Activated CD4-positive, CD25-positive, alpha-beta regulatory T cell treated with anti-CD3 and anti-CD28 coated beads, Interleukin-2, amount 50 U/mL, for 16 hours (primary cell): Measurements from ENCODE around the gene OXCT2.
"Not testable (repeated sequence)": the region's sequence is repeated elsewhere in the genome, so short reads cannot be mapped to it uniquely, and the experiment has no call there.

Source experiments
- DNase-seq: peaks from one replicate; pipeline ENCODE4 v3.0.0-alpha.2; 2020; ENCODE audit warnings: low read depth, low spot score

Gene OXCT2

DNA sequence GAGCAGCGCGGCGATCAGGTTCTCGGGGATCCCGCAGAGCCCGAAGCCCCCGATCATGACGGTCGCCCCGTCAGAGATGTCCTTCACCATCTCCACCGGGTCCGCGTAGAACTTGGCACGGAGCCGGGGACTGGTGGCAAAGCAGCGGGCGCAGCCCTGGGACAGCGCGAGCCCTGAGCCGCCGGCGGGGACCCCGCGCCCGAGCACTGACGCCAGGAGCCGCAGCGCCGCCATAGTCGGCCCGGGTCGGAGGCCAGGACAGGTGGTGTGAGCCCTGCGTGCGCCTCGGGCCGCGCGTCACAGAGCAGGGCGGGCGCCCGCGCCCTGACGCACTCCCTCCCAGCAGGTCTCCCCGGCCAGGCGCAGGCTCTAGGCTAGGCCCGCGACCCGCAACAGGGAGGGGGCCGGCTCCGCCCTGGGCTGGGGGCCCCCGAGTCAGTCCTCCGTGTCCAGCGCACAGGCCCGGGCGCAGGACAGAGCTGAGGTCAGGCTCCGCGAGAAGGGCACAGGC lies at the start of gene OXCT2:
OXCT2 (minus strand) TSS at position 327 of the 511 bp plus-strand sequence; CDS start at position 234, 93 bp downstream.
- DNase-seq = not testable (repeated sequence)

DNA sequence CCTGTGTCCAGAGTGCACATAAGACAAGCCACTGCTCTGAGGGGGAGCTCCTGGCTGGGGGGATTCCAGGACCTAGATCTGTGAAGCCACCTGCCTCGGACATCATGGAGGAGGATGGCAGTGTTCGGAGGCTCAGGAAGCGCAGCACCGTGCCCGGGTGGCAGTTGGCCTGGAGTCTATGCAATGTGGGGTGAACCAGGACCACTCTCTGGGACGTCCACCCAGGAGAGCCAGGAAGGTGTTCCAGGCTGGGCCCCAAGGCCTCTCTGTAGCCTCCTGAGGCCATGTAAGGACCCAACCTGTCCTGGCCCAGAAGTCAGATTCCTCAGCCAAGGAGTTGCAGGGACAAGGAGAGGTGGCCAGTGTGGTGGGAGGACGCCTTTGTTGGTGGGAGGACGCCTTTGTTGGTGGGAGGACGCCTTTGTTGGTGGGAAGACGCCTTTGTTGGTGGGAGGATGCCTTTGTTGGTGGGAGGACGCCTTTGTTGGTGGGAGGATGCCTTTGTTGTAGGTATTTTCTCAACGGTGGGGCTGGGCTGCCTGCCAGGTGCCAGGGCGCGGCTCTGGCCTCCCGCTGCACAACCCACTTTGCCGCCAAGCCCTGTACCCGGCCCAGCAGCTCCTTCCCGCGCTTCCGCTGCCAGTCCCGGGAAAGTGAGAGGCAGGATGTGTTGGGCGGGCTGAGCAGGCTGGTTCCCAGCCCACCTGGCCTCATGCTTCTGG lies 48.1 kb upstream of the OXCT2 start:
- DNase-seq = no peak

DNA sequence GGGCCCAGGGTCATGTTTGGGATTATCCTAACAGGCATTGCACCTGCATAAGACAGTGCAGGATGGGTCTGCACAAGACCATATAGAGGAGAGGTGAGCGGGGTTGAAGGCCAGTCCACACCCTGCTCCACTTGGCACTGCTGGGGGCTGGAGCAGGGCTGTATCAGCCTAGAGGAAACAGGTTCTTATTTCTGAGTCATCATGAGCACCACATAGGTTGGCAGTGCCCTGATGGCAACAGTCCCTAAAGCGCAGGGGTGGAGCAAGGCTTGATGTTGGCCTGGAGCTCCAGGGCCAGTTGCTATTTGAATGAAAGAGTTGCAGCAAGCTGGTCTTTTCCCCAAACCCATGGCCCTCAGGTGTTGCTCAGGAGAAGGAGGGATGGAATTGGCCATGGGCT lies 47.3 kb upstream of the OXCT2 start:
- no peak for DNase-seq

DNA sequence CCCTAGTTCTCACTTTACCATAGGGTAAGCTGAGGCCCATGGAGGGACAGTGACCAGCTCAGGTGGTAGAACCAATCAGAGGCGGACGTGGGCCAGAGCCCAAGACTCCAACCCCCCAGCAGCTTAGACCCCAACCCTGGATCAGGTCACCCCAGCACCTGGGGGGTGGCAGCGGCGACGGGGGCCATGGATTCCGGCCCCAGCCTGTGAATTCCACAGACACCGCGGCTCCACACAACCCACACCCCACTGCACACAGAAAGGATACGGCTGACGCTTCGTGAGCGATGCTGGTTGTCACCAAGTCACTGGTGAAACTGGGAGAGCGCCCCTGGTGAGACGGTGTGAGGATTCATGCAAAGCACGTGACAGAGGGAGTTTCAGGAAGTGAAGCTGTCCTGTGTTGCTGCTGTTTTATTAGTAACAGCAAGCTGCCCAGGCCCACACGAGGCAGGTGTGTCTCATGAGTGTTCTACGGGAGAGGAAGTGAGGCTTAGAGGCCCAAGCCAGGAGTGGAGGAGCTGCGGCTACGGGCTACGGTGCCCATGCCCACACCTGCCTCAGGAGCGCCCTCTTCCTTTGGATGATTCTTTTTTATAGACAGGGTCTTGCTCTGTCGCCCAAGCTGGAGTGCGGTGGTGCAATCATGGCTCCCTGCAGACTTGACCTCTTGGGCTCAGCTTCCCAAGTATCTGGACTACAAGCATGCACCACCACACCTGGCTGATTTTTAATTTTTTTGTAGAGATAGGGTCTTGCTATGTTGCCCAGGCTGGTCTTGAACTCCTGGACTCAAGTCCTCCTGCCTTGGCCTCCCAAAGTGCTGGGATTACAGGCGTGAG lies 46.2 kb upstream of the OXCT2 start:
- DNase-seq = peak; percentile 35

DNA sequence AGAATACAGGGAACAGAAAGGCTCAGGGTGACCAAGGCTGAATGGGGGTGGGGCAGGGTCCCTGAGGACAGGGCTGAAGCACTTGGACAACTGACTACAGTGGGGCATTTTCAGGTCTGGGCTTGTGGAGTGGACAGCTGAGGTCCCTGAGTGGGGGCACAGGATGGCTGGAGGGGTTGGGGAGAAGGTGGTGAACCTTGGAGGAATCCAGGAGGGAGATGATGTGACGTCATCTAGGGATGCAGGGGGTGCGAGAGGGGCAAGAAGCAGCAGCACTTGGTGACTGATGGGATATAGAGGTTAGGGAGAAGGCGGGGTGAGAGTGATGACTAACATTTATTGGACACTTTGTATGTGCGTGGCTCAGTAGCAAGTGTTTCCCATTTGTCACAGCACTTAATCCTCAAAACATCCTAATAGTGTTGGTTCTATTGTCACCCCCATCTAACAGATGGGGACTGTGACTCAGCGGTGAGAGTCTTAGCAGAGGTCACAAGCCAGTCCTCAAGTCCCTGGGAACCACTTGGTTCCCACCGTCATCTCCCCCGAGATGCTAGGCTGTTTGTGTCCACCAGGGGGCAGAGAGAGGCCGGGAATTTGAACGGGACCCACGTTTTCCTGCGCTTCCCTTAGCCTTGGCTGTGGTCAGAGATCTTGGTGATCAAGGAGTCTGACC lies 45.4 kb upstream of the OXCT2 start:
- DNase-seq = no peak

DNA sequence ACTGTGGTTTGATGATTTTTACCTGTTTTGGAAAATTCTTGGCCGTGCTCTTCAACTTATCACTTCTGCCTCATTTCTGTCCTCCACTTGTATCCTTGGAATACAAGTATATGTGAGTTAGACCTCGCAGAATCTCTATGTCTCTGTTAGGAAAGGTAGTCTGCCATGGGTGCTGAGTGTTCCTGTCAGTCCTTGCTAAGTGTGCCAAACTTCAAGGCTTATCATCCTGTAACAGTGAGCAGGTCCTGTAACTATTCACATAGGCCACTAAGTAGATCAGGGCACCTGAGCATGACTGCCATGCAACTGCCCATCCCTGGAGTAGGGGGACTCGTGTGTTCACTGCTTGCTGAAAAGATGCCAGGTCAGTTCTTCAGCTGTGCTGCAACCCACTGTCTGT lies 41.8 kb upstream of the OXCT2 start:
- no peak for DNase-seq

DNA sequence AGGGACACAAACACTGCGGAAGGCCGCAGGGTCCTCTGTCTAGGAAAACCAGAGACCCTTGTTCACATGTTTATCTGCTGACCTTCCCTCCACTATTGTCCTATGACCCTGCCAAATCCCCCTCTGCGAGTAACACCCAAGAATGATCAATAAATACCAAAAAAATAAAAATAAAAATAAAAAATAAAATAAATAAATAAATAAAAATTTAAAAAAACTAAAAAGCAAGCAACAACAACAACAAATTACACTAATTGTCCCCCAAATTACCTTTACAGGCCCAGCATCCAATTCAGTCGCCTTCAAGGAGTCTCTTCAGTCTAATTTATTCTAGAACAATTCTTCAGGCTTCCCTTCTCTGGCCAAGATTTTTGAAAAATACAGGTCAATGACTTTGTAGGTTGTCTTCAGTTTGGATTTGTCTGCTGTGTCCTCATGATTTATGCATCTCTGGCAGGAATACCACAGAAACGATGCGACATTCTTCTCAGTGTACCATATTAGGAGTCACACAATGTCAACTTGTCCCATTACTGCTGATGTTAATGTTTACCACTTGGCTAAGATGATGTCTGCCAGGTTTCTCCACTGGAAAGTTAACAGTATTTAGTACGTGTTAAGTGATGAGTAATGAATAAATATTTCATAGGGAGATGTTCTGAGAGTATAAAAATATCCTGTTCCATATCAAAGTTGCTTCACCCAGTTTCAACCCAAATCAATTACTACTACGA lies 37.8 kb upstream of the OXCT2 start:
- DNase-seq = no peak

DNA sequence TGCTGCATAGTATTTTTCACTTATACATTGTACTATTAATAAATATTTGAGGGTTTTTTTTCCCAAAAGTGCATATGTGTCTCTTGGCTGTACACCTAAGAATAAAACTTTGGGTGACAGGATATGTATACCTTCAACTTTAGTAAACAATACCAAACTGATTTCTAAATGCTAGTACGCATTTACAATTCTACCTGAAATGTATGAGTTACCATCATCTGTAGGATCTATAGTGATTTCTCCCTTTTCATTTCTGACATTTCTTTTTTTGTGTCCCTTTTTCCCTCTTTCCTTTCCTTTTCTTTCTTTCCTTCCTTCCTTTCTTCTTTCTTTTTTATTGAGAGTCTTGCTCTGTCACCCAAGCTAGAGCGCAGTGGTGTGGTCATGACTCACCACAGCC lies 34.2 kb upstream of the OXCT2 start:
- DNase-seq = no peak

DNA sequence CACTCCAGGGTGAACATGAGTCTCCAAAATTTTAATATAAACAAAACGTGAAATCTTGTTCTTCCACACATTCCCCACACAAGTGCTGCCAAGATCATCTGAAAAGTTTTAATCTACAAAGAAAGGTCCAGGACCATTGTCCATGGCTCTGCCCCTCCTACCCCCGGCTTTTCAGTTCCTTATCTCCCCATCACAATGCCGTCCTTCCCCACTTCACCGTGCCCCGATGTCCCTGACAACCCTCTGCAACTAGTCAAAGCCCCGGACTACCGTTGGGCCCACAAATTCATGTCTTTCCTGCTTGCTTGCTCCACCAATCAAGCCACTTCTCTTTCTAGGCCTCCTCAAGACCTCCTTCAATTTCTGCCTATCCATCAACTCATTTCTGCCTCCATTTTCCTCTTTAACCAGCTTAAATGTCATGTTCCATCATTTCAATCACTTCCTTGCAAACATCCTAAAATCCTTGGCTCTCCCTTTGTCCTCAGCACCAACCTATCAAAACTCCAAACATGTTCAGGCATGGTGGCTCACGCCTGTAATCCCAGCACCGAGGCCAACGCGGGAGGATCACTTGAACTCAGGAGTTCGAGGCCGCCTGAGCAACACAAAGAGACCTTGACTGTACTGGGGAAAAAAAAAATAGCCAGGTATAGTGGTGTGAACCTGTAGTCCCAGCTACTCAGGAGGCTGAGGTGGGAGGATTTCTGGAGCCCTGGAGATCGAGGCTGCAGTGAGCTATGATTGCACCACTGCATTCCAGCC lies 31.5 kb upstream of the OXCT2 start:
- DNase-seq = no peak

DNA sequence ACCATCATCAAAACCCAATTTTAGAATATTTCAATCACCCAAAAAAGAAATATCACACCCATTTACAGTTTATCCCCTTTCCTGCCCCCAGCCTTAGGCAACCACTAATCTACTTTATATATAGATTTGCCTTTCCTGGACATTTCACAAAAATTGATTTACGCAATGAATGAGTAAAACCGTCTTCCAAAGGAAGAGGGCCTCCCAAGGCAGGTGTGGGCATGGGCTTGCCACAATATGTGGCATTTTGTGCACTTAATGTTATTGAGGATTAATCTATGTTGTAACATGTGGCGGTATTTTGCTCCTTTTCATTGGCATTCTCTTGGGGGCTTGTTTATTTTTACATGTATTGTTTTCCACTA lies 29.3 kb upstream of the OXCT2 start:
- DNase-seq = no peak

DNA sequence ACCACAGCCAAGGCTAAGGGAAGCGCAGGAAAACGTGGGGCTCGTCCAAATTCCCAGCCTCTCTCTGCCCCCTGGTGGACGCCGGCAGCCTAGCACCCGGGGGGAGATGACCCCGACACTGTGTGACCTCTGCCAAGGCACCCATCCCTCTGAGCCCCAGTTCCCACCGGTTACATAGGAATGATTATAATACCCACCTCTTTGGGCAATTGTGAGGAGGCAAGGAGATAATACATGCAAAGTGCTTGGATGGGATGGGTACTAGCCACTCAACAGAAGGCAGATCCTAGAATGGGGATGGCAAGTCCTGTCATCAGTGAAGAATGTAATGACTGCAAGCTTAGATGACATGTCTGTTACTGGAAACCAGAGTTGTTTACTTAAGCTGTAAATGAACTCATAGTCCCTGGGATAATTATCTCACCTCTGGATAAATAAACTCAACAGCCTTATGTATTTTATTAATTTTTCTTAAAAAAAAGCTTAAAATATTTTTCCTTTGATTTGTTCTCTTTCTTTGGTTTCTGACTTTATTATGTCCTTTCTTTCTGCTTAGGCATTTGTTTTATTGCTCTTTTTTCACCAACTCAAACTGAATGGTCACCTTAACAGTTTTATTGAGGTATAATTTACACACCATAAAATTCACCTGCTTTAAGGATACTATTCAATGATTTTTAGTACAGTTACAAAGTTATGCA lies 28.8 kb upstream of the OXCT2 start:
- DNase-seq = peak; percentile 44

DNA sequence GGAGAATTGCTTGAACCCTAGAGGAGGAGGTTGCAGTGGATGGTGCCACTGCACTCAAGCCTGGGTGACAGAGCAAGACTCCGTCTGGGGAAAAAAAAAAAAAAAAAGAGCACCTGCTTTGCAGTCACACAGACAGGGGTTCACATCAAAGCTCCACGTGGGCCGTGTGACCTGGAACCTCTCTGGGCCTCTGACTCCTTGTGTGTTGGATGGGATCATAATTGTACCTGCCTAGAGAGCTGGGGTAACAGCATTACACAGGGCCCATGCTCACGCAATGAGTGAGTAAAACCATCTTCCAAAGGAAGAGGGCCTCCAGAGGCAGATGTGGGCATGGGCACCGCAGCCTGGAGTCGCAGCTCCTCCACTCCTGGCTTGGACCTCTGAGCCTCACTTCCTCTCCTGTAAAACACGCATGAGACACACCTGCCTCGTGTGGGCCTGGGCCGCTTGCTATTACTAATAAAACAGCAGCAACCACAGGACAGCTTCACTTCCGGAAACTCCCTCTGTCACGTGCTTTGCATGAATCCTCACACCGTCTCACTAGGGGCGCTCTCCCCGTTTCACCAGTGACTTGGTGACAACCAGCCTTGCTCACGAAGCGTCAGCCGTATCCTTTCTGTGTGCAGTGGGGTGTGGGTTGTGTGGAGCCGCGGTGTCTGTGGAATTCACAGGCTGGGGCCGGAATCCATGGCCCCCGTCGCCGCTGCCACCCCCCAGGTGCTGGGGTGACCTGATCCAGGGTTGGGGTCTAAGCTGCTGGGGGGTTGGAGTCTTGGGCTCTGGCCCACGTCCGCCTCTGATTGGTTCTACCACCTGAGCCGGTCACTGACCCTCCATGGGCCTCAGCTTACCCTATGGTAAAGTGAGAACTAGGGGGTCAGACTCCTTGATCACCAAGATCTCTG lies 28.0 kb upstream of the OXCT2 start:
- peak; percentile 87 for DNase-seq

DNA sequence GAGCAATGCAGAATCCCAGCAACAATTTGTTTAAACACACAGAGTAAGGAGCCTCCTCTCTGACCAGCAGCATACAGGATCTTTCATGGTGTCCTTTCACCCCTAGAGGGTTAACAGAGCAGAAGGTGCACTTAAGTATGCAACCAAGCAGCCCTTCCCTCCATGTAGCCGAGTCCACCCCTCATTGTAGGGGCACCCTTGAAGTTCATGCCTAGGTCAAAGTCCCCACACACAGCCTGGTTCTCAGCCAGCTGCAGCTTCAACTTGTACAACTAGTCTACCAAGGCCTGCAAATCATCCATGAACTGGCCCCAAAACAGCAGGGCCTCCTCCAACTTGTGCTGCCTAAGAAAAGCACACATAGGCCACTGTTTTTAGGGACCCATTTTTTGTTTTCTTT lies 24.5 kb upstream of the OXCT2 start:
- DNase-seq = no peak

DNA sequence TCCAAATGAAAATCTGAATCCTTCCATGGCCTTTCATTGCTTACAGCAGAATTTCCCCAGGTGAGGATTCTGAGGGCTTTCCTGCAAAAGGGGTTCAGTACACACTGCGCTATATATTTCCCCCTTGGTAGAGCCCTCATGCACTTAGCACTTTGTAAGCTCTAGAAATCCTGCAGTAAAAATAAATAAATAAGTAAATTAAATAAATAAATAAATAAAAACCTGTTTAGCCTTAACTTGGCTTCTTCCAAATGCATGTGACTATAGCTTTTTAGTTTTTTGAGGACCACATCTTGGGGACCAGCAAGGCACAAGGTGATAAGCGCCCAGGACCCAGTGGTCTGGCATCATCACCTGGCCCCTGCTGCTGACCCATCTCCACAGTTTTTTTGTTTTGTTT lies 20.7 kb upstream of the OXCT2 start:
- no peak for DNase-seq

DNA sequence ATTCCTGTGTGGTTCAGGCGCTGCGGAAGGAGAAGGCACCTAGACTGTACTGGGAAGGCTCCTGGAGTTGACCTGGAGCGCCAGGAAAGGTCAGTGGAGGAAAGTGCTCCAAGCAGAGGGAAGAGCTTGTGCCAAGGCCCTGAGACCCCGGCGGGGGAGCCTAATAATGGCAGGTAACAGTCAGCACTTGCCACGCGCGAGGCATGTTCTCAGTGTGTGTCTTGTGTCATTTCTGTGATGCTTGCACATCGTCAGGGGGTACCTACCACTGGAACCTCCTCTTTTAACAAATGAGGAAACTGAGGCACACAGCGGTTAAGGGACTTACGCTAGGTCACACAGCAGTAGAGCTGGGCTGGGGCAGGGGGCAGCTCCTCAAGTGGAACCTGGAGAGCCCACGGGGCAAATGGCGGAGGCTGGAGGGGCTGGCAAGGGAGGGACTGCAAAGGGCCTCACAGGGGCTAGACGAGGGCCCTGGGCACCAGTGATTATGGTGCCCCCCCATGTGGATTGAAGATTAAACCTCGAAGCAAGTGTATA lies 18.5 kb upstream of the OXCT2 start:
- DNase-seq = no peak

DNA sequence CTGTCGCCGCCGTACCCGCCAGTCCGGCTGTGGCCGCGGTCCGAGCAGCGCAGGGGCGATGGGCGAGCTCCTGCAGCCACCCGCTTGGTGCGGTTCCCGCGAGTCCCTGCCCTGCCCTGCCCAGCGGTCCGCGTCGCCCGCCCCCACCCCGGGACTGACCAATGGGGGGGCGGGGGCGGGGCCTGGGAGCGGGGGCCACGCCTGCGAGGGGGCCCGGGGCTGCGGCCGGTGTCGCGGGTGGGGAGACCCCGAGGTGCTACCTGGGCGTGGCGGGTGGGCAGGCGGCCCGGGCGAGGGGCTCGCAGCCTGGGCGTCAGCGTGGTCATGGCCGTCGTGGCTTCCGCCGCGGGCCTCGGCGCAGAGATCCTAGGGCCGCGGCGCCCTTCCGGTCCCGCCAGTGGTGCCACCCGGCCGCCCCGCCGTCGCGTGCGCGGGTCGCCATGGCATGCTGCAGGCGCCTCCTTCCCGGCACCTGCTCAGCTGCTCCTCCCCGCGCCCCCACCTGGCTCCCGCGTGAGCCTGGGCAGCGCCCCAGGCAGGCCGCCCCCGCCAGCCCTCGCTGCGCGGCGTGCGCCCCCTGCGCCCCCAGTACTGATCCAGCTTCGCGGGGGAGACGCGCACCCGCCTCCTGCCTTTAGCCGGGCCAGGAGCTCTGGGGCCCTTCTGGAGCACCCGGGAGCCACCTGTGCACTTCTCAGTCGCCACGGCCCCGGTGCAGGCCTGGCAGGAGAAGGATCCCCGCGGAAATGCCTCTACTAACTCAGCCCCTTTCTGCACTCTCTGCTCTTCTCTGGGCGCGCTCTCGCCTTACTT lies 17.8 kb upstream of the OXCT2 start, which contains the start of gene BMP8B:
BMP8B (minus strand) TSS at position 108 of the 813 bp plus-strand sequence. CDS start 380 bp downstream, outside the sequence.
- DNase-seq = no peak

DNA sequence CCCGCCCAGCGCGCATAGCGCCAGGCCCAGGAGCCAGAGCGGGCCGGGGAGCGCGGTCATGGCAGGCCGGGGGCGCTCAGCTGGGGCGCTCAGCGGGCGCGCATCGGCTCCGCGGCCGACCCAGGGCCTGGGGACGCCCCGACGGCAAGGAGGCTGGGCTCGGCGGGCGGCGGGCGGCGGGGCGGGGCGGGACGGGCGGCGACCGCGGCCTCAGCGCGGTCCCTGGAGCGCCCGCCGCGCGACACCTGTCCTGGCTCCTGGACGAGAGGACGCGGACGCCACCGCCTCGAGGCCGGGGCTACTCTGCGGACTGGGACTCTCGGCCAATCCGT lies 17.2 kb upstream of the OXCT2 start:
- no peak for DNase-seq

DNA sequence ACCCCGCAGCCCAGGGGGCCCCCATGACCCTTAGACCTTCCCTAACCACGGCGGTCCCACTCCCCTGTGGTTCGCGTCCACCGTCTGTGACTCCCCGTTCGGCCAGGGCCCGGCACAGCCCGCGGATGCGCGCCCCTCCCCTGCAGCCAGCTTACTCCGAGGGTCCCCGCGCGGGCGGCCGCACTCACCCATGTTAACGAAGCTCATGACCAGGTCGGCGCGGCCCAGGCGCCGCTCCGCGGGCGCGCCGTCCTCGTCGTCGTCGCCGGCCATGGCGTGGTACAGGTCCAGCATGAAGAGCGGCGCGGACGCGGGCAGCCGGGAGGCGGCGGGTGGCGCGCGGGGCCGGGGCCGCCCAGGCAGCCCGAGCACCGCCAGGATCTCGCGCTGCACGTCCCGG lies 16.8 kb upstream of the OXCT2 start:
- not testable (repeated sequence) for DNase-seq
